IMR-90 (cell line): ENCODE measurements around the gene RAB1A.

Source experiments
- BHLHE40 ChIP-seq: fragments of 150-350 bp; IDR thresholded peaks from 2 replicates; pipeline ENCODE4 v1.6.1; 2016; ENCODE audit warnings: mild to moderate bottlenecking, low read depth, low read length
- CEBPB ChIP-seq: IDR thresholded peaks from 2 replicates; pipeline ENCODE4 v1.6.1; 2012; ENCODE audit warnings: low read depth, low read length, improper control_type of control experiment
- CHD1 ChIP-seq: IDR thresholded peaks from 2 replicates; pipeline ENCODE4 v1.6.1; 2012; ENCODE audit warnings: low read depth, low read length, improper control_type of control experiment
- CTCF ChIP-seq: conservative IDR thresholded peaks from 2 replicates; pipeline ENCODE4 v1.5.1; 2012; ENCODE audit warnings: mild to moderate bottlenecking, low read depth, low read length, improper control_type of control experiment
- ELK1 ChIP-seq: fragments of 150-350 bp; IDR thresholded peaks from 2 replicates; pipeline ENCODE4 v1.6.1; 2016; ENCODE audit warnings: low read depth, mild to moderate bottlenecking, low read length, moderate library complexity, borderline replicate concordance
- FOS ChIP-seq: fragments of 150-350 bp; IDR thresholded peaks from 2 replicates; pipeline ENCODE4 v1.6.1; 2016; ENCODE audit warnings: low read depth, low read length
- MAFK ChIP-seq: IDR thresholded peaks from 2 replicates; pipeline ENCODE4 v1.6.1; 2012; ENCODE audit warnings: low read depth, low read length, improper control_type of control experiment
- MAZ ChIP-seq: IDR thresholded peaks from 2 replicates; pipeline ENCODE4 v1.6.1; 2012; ENCODE audit warnings: low read depth, mild to moderate bottlenecking, low read length, improper control_type of control experiment, moderate library complexity, borderline replicate concordance
- MXI1 ChIP-seq: IDR thresholded peaks from 2 replicates; pipeline ENCODE4 v1.6.1; 2012; ENCODE audit warnings: low read depth, mild to moderate bottlenecking, low read length, moderate library complexity, borderline replicate concordance
- NFE2L2 ChIP-seq: fragments of 150-350 bp; IDR thresholded peaks from 2 replicates; pipeline ENCODE4 v1.6.1; 2016; ENCODE audit warnings: low read depth, mild to moderate bottlenecking, low read length
- POLR2A ChIP-seq: IDR thresholded peaks from 2 replicates; pipeline ENCODE4 v1.6.1; 2012; ENCODE audit warnings: mild to moderate bottlenecking, low read depth, low read length
- RAD21 ChIP-seq: IDR thresholded peaks from 2 replicates; pipeline ENCODE4 v1.6.1; 2012; ENCODE audit warnings: low read length, improper control_type of control experiment
- RFX5 ChIP-seq: IDR thresholded peaks from 2 replicates; pipeline ENCODE4 v1.8.0; 2012; ENCODE audit warnings: low read depth, mild to moderate bottlenecking, low read length, moderate library complexity
- USF2 ChIP-seq: fragments of 150-350 bp; IDR thresholded peaks from 2 replicates; pipeline ENCODE4 v1.6.1; 2017; ENCODE audit warnings: mild to moderate bottlenecking, antibody characterized with exemption, low read length, low read depth

GRCh38 chr2:65057054-65057375 is 72.9 kb downstream of the RAB1A start:
- TF ChIP-seq CTCF (no peak), RFX5 (no peak), FOS (no peak), USF2 (no peak), POLR2A (no peak), ELK1 (no peak), BHLHE40 (no peak), NFE2L2 (no peak), CEBPB (no peak), RAD21 (no peak), MXI1 (no peak), CHD1 (no peak), MAZ (no peak), MAFK (no peak)
